WTC11 (cell line): ENCODE measurements around the gene LTB. TPM values are rescaled to one million over a fixed set of nuclear protein-coding genes. Genes with fewer than 3 reads are reported as not detected.
A peak's percentile ranks its signal among the peaks of the same experiment; 100 is the strongest.

ENCODE experiments used
- ATAC-seq: fragments of 200-7000 bp; cut with Tn5 transposase; 2 replicates; pipeline ENCODE4 v1.10.0; 2021; ENCODE audit warnings: mild to moderate bottlenecking, moderate library complexity
- CTCF ChIA-PET: fragments of 300-600 bp; sonication (Branson Sonifier 250); formaldehyde crosslinking; loops from one replicate; lab custom pipeline; 2021; ENCODE audit warnings: antibody characterized with exemption; lab: Charles Lee
- POLR2A ChIA-PET: fragments of 350-600 bp; sonication (Branson Sonifier 250); formaldehyde crosslinking; loops from one replicate; lab custom pipeline; 2021; ENCODE audit warnings: antibody characterized with exemption; lab: Charles Lee
- DNase-seq: peaks from one replicate; pipeline ENCODE4 v3.0.0; 2021; ENCODE audit warnings: low spot score
- H3K27ac Mint-ChIP-seq: 2 replicates; pipeline ENCODE4 v1.8.0; 2021; ENCODE audit warnings: mixed read lengths
- H3K27me3 Mint-ChIP-seq: 2 replicates; pipeline ENCODE4 v1.8.0; 2021; ENCODE audit warnings: low read depth, mild to moderate bottlenecking, moderate library complexity, mixed read lengths
- H3K36me3 Mint-ChIP-seq: 2 replicates; pipeline ENCODE4 v1.8.0; 2021; ENCODE audit warnings: mixed read lengths
- H3K4me1 Mint-ChIP-seq: 2 replicates; pipeline ENCODE4 v1.8.0; 2022; ENCODE audit warnings: mixed read lengths
- H3K4me3 Mint-ChIP-seq: 2 replicates; pipeline ENCODE4 v1.8.0; 2021; ENCODE audit warnings: mild to moderate bottlenecking, moderate library complexity, mixed read lengths
- H3K9me3 Mint-ChIP-seq: 2 replicates; pipeline ENCODE4 v1.8.0; 2021; ENCODE audit warnings: mixed read lengths
- AFF4 ChIP-seq: sonication (generic); formaldehyde crosslinking; IDR thresholded peaks from 2 replicates; pipeline ENCODE4 v1.8.1; 2023; ENCODE audit warnings: mild to moderate bottlenecking, missing genetic modification reagents, borderline replicate concordance
- ATF6 ChIP-seq: sonication (generic); formaldehyde crosslinking; IDR thresholded peaks from 2 replicates; pipeline ENCODE4 v1.8.1; 2023; ENCODE audit warnings: mild to moderate bottlenecking, missing genetic modification reagents
- CREM ChIP-seq: sonication (generic); formaldehyde crosslinking; IDR thresholded peaks from 2 replicates; pipeline ENCODE4 v1.8.1; 2022; ENCODE audit warnings: mild to moderate bottlenecking, missing genetic modification reagents, moderate library complexity
- EMX1 ChIP-seq: fragments of 250-450 bp; sonication (Bioruptor Pico); IDR thresholded peaks from 2 replicates; pipeline ENCODE4 v1.8.0; 2021; ENCODE audit warnings: mild to moderate bottlenecking
- ETV6 ChIP-seq: sonication (generic); formaldehyde crosslinking; IDR thresholded peaks from 2 replicates; pipeline ENCODE4 v1.8.1; 2022; ENCODE audit warnings: mild to moderate bottlenecking, missing genetic modification reagents
- FOXK1 ChIP-seq: sonication (generic); formaldehyde crosslinking; IDR thresholded peaks from 2 replicates; pipeline ENCODE4 v1.8.0; 2022; ENCODE audit warnings: mild to moderate bottlenecking, moderate library complexity, missing genetic modification reagents
- FOXP1 ChIP-seq: sonication (generic); formaldehyde crosslinking; IDR thresholded peaks from 2 replicates; pipeline ENCODE4 v1.8.0; 2022; ENCODE audit warnings: missing genetic modification reagents, mild to moderate bottlenecking, moderate library complexity, borderline replicate concordance
- GABPB1 ChIP-seq: sonication (generic); formaldehyde crosslinking; IDR thresholded peaks from 2 replicates; pipeline ENCODE4 v1.8.1; 2023; ENCODE audit warnings: mild to moderate bottlenecking, missing genetic modification reagents
- GRHL2 ChIP-seq: fragments of 250-450 bp; sonication (Bioruptor Pico); IDR thresholded peaks from 2 replicates; pipeline ENCODE4 v1.8.0; 2022; ENCODE audit warnings: mild to moderate bottlenecking, moderate library complexity; ENCODE audit not compliant: insufficient replicate concordance, severe bottlenecking
- GTF2I ChIP-seq: fragments of 250-450 bp; sonication (Bioruptor Pico); conservative IDR thresholded peaks from 2 replicates; pipeline ENCODE4 v1.4.0; 2021; ENCODE audit warnings: mild to moderate bottlenecking
- IRF2 ChIP-seq: sonication (generic); formaldehyde crosslinking; IDR thresholded peaks from 2 replicates; pipeline ENCODE4 v1.8.0; 2022; ENCODE audit warnings: low read depth, missing genetic modification reagents, borderline replicate concordance
- JUN ChIP-seq: sonication (generic); formaldehyde crosslinking; IDR thresholded peaks from 2 replicates; pipeline ENCODE4 v1.8.0; 2023; ENCODE audit warnings: mild to moderate bottlenecking, missing genetic modification reagents
- KAT7 ChIP-seq: sonication (generic); formaldehyde crosslinking; IDR thresholded peaks from 2 replicates; pipeline ENCODE4 v1.8.1; 2023; ENCODE audit warnings: missing genetic modification reagents, mild to moderate bottlenecking, borderline replicate concordance
- MXD4 ChIP-seq: fragments of 250-450 bp; sonication (Bioruptor Pico); IDR thresholded peaks from 2 replicates; pipeline ENCODE4 v1.8.0; 2021; ENCODE audit warnings: mild to moderate bottlenecking, moderate library complexity, borderline replicate concordance
- NFE2L1 ChIP-seq: sonication (generic); formaldehyde crosslinking; IDR thresholded peaks from 2 replicates; pipeline ENCODE4 v1.8.1; 2023; ENCODE audit warnings: missing genetic modification reagents
- NR1H2 ChIP-seq: sonication (generic); formaldehyde crosslinking; IDR thresholded peaks from 2 replicates; pipeline ENCODE4 v1.9.0; 2021; ENCODE audit warnings: mild to moderate bottlenecking, moderate library complexity, missing genetic modification reagents
- NR2C2 ChIP-seq: sonication (generic); formaldehyde crosslinking; IDR thresholded peaks from 2 replicates; pipeline ENCODE4 v1.8.0; 2022; ENCODE audit warnings: mild to moderate bottlenecking, missing genetic modification reagents
- SMAD3 ChIP-seq: sonication (generic); formaldehyde crosslinking; IDR thresholded peaks from 2 replicates; pipeline ENCODE4 v1.8.0; 2022; ENCODE audit warnings: missing genetic modification reagents, mild to moderate bottlenecking, borderline replicate concordance
- TP53 ChIP-seq: sonication (generic); formaldehyde crosslinking; IDR thresholded peaks from 2 replicates; pipeline ENCODE4 v1.8.1; 2023; ENCODE audit warnings: mild to moderate bottlenecking, missing genetic modification reagents
- ZNF121 ChIP-seq: sonication (generic); formaldehyde crosslinking; IDR thresholded peaks from 2 replicates; pipeline ENCODE4 v1.8.0; 2023; ENCODE audit warnings: missing genetic modification reagents
- ZNF263 ChIP-seq: sonication (generic); formaldehyde crosslinking; IDR thresholded peaks from 2 replicates; pipeline ENCODE4 v1.8.1; 2022; ENCODE audit warnings: low read depth, mild to moderate bottlenecking, moderate library complexity, missing genetic modification reagents
- ZNF281 ChIP-seq: sonication (generic); formaldehyde crosslinking; IDR thresholded peaks from 2 replicates; pipeline ENCODE4 v1.8.0; 2023; ENCODE audit warnings: mild to moderate bottlenecking, missing genetic modification reagents
- ZNF396 ChIP-seq: fragments of 250-450 bp; sonication (Bioruptor Pico); IDR thresholded peaks from 2 replicates; pipeline ENCODE4 v1.8.0; 2021; ENCODE audit warnings: mild to moderate bottlenecking, moderate library complexity, borderline replicate concordance
- ZNF512 ChIP-seq: sonication (generic); formaldehyde crosslinking; IDR thresholded peaks from 2 replicates; pipeline ENCODE4 v1.8.1; 2022; ENCODE audit warnings: missing genetic modification reagents, borderline replicate concordance
- total RNA-seq: library from RNA; stranded (reverse); gene quantifications from 3 replicates; pipeline ENCODE4 v1.2.3, GENCODE V29; 2021
- TF ChIP-seq, protein P1 (sequence below): sonication (generic); formaldehyde crosslinking; IDR thresholded peaks from 2 replicates; pipeline ENCODE4 v1.8.1; 2022; ENCODE audit warnings: mild to moderate bottlenecking, missing genetic modification reagents, moderate library complexity, borderline replicate concordance
- TF ChIP-seq, protein P2 (sequence below): fragments of 250-450 bp; sonication (Bioruptor Pico); IDR thresholded peaks from 2 replicates; pipeline ENCODE4 v1.9.0; 2021; ENCODE audit warnings: moderate library complexity, mild to moderate bottlenecking, inconsistent platforms, borderline replicate concordance

Gene LTB
- total RNA-seq, 1 experiment from 2014 or later: 1.3 TPM

DNA sequence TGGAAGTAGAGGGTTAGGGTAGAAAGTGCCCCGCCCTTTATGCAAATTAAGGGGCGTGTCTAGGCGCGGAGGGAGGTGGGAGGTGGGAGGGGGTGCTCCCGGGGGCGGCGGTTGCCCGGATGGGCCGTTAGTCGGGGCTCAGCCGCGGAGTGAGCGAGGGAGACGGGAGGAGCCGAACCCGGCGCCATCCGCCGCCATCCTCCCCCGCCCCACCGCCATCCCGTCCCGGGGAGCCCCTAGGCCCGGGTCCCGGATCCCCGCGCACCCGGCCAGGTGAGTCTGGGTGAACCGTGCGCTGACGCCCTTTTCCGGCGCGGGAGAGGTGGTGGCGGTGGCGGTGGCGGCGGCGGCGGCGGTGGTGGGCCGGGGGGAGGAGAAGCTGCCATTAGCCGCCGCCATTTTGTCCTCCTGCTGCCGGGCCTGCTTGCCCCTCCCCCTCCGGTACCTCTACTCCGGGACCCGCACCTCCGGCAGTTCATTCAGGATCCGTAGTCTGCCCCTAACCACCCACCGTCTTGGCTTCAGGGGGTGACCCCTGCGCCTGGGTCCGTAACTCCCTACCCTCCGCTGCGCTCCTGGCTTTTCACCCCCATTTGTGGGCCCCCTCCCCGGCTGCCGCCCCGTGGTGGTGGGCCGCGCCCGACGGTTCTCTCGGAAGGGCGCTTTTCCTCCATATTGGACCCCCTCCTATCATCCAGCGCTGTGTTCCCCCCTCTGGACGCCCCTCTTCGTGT, 38.5 kb upstream of the LTB start, which contains the start of gene PRRC2A:
Gene PRRC2A (plus strand): TSS at position 130 of the 734 bp plus-strand sequence. CDS start 2,075 bp downstream, outside the sequence.
- Mint-ChIP-seq H3K36me3 (peaks cover 45% of the 10 kb centered on the region), H3K4me1 (peaks cover 23% of the 10 kb centered on the region), H3K4me3 (peak within 1 kb of the TSS; percentile 92), H3K27ac (peak within 1 kb of the TSS; percentile 100), H3K9me3 (no peaks in the 10 kb centered on the region), H3K27me3 (no peaks in the 10 kb centered on the region; the same call in 1 of the 2 replicates)
- CTCF ChIA-PET: interaction anchor here (0.6 to 1.7 kb wide), 4 partner anchors 23 to 186 kb away, joined by 3 to 10 read pairs (median 4); no protein-coding TSS in a partner anchor
- POLR2A ChIA-PET: interaction anchor here (1.0 kb wide), 1 partner anchor 80 kb away, joined by 5 read pairs; the partner anchor contains the start of gene DDX39B
- DNase-seq: peak; percentile 78
- peak; percentile 34 for ATAC-seq
- TF ChIP-seq ETV6 (CRISPR knock-in tag): no peak
- no peak for TF ChIP-seq ZNF121 (CRISPR knock-in tag)
- TF ChIP-seq GTF2I: no peak
- no peak for TF ChIP-seq ZNF263 (CRISPR knock-in tag)
- no peak for TF ChIP-seq CREM (CRISPR knock-in tag)
- peak; percentile 30; the same call in 1 of the 2 replicates for TF ChIP-seq FOXP1 (CRISPR knock-in tag)
- TF ChIP-seq EMX1 (CRISPR knock-in tag): no peak
- TF ChIP-seq ZNF281 (CRISPR knock-in tag): no peak
- TF ChIP-seq NR1H2 (CRISPR knock-in tag): no peak
- TF ChIP-seq NFE2L1: no peak
- TF ChIP-seq KAT7: peak; percentile 93; the same call in 1 of the 2 replicates
- TF ChIP-seq, protein P1, sequence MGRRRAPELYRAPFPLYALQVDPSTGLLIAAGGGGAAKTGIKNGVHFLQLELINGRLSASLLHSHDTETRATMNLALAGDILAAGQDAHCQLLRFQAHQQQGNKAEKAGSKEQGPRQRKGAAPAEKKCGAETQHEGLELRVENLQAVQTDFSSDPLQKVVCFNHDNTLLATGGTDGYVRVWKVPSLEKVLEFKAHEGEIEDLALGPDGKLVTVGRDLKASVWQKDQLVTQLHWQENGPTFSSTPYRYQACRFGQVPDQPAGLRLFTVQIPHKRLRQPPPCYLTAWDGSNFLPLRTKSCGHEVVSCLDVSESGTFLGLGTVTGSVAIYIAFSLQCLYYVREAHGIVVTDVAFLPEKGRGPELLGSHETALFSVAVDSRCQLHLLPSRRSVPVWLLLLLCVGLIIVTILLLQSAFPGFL (CRISPR knock-in tag): no peak
- TF ChIP-seq NR2C2 (CRISPR knock-in tag): no peak
- no peak; the same call in 1 of the 2 replicates for TF ChIP-seq GABPB1 (CRISPR knock-in tag)
- no peak for TF ChIP-seq GRHL2 (CRISPR knock-in tag)
- TF ChIP-seq ZNF512 (CRISPR knock-in tag): no peak
- TF ChIP-seq FOXK1 (CRISPR knock-in tag): 0 out of 2 replicates have a peak, but pooled peaks have one; percentile 22
- no peak for TF ChIP-seq ATF6 (CRISPR knock-in tag)
- TF ChIP-seq ZNF396 (CRISPR knock-in tag): no peak
- no peak for TF ChIP-seq IRF2
- no peak for TF ChIP-seq TP53 (CRISPR knock-in tag)
- TF ChIP-seq, protein P2, sequence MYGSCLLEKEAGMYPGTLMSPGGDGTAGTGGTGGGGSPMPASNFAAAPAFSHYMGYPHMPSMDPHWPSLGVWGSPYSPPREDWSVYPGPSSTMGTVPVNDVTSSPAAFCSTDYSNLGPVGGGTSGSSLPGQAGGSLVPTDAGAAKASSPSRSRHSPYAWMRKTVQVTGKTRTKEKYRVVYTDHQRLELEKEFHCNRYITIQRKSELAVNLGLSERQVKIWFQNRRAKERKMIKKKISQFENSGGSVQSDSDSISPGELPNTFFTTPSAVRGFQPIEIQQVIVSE: no peak
- TF ChIP-seq MXD4 (CRISPR knock-in tag): no peak
- no peak for TF ChIP-seq JUN (CRISPR knock-in tag)
- no peak for TF ChIP-seq SMAD3
- no peak for TF ChIP-seq AFF4
